ENCODE measurements around the gene ACTC1.
"Not testable (repeated sequence)": the region's sequence is repeated elsewhere in the genome, so short reads cannot be mapped to it uniquely, and the experiment has no call there.

Gene ACTC1

GRCh38 chr15:34809186-34809585 lies 13.8 kb upstream of the ACTC1 start:
- TF ChIP-seq, protein P1, sequence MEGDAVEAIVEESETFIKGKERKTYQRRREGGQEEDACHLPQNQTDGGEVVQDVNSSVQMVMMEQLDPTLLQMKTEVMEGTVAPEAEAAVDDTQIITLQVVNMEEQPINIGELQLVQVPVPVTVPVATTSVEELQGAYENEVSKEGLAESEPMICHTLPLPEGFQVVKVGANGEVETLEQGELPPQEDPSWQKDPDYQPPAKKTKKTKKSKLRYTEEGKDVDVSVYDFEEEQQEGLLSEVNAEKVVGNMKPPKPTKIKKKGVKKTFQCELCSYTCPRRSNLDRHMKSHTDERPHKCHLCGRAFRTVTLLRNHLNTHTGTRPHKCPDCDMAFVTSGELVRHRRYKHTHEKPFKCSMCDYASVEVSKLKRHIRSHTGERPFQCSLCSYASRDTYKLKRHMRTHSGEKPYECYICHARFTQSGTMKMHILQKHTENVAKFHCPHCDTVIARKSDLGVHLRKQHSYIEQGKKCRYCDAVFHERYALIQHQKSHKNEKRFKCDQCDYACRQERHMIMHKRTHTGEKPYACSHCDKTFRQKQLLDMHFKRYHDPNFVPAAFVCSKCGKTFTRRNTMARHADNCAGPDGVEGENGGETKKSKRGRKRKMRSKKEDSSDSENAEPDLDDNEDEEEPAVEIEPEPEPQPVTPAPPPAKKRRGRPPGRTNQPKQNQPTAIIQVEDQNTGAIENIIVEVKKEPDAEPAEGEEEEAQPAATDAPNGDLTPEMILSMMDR (IDR thresholded peaks at IDR 0.05; ENCODE audit: low read depth, low read length), result no peak

GRCh38 chr15:34808016-34808415 lies 12.7 kb upstream of the ACTC1 start:
- TF ChIP-seq, protein P1 (IDR thresholded peaks at IDR 0.05; ENCODE audit: low read depth, low read length), result no peak
- H3K4me3 ChIP-seq (ENCODE audit: low read depth, low read length), result no peak overlapping the region

More at GRCh38 chr15:34809186-34809585, 13.8 kb upstream of the ACTC1 start:
- H3K4me3 ChIP-seq (ENCODE audit: low read depth, low read length), result no peak overlapping the region

DNA sequence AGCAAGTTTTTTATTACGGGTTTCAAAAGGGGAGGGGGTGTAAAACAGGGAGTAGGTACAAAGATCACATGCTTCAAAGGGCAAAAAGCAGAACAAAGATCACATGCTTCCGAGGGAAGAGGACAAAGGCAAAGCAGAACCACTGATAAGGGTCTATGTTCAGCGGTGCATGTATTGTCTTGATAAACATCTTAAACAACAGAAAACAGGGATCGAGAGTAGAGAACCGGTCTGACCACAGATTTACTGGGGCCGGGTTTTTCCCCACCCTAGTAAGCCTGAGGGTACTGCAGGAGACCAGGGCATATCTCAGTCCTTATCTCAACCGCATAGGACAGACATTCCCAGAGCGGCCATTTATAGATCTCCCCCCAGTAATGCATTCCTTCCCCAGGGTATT lies 11.9 kb upstream of the ACTC1 start:
- not testable (repeated sequence) for H3K4me3 ChIP-seq (ENCODE audit: low read depth, low read length)

- TF ChIP-seq, protein P1 (IDR thresholded peaks at IDR 0.05; ENCODE audit: low read depth, low read length), result no peak
- H3K4me3 ChIP-seq (ENCODE audit: low read depth, low read length), result no peak overlapping the region
Observed at GRCh38 chr15:34804776-34805175, 9.4 kb upstream of the ACTC1 start.

GRCh38 chr15:34804113-34804512 lies 8.8 kb upstream of the ACTC1 start:
- no peak overlapping the region for H3K4me3 ChIP-seq (ENCODE audit: low read depth, low read length)
- TF ChIP-seq, protein P1 (IDR thresholded peaks at IDR 0.05; ENCODE audit: low read depth, low read length), result no peak

GRCh38 chr15:34802803-34803750 lies 7.7 kb upstream of the ACTC1 start:
- no peak overlapping the region for H3K4me3 ChIP-seq (ENCODE audit: low read depth, low read length)
- TF ChIP-seq, protein P1 (IDR thresholded peaks at IDR 0.05; ENCODE audit: low read depth, low read length), result no peak

DNA sequence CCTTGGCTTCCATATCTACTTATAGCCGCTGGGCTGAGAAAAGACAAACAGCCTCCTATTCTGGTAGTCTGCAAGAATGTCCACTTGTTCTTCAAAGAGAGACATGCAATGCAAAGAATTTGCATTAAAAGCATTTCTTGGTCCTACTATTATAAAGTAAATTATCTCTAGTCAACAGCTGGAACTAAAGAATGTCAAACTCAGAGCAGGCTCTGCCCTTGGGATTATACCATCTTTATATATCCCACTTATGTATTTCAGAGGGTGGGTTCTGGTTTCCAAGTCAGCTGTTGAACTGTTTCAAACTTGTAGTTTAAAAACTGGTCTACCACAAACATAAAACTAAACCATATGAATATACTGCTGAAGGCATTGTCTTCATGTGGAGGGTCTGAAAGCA lies 7.0 kb upstream of the ACTC1 start:
- no peak overlapping the region for H3K4me3 ChIP-seq (ENCODE audit: low read depth, low read length)
- TF ChIP-seq, protein P1 (IDR thresholded peaks at IDR 0.05; ENCODE audit: low read depth, low read length), result no peak
